NCI-H524 treated with DMSO at 0.1 percent for 48 hours (cell line): ENCODE data around the gene PRODH.
"Not testable (repeated sequence)": the region's sequence is repeated elsewhere in the genome, so short reads cannot be mapped to it uniquely, and the experiment has no call there.

Source experiments
- DNase-seq: peaks from one replicate; lab custom pipeline; 2025; lab: John Stamatoyannopoulos, UW

The PRODH gene

GRCh38 chr22:18935889-18936529, at the start of gene PRODH:
Gene PRODH, minus strand, starts transcription at chr22:18936293. Its CDS starts 6 bp downstream, at chr22:18936287.
- DNase-seq = no peak

DNA sequence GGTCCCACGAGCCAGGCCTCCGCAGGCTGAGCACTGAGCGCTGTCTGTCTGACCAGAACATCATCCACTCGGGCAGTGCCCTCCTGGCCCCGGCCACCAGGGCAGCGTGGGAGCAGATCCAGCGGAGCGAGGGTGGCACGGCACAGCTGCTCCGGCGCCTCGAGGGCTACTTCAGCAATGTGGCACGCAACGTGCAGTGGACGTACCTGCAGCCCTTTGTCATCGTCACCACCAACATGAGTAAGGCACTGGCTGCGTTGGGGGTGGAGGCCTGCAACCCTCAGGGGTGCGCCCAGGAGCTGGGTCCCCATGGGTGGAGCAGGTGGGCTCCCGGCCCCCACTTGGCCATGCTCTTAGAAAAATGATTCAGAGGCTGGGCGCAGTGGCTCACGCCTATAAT, 49.7 kb upstream of the PRODH start:
- no peak for DNase-seq

GRCh38 chr22:18984564-18984963, 48.5 kb upstream of the PRODH start:
- no peak for DNase-seq

DNA sequence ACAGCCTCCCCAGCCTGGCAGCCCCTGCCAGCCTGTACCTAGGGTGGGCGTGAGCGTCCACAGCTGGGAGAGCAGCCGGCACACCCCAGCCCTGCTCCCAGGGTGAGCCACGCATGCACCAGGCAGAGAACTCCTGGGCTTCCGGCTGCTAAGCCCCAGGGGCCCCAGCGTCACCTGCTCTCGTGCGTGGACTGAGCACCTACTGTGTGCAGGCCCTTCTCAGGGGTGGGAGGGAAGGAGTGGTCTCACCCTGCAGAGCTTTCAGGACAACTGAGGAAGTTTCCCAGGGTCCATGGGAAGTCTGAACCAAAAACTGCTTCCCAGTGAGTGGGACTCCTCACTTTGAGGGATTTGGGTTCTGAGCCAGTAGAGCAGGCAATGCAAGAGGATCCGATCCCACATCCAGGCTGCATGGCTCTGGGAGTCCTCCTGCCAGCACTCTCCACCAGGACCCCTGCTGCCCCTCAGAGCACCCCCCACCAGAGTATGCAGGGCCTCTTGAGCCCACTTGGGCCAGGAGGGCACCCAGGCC, 47.1 kb upstream of the PRODH start:
- no peak for DNase-seq

DNA sequence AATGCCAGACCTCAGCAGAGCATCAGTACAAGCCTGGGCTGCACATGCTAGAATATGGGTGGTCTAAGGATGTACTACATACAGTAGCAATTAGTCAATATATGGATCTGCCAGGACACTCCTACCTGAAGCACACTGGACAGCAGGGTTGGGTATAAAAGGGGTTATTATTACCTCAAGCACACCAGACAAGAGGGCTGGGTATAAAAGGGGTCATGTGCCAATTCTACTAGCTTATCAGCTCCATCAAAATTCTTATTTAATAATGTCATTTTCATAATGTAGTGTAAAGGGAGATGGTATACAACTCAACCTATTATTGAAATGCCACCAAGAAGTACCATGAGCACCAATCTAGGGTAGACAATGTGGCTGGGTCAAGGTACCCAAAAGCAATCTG, 44.7 kb upstream of the PRODH start:
- no peak for DNase-seq

DNA sequence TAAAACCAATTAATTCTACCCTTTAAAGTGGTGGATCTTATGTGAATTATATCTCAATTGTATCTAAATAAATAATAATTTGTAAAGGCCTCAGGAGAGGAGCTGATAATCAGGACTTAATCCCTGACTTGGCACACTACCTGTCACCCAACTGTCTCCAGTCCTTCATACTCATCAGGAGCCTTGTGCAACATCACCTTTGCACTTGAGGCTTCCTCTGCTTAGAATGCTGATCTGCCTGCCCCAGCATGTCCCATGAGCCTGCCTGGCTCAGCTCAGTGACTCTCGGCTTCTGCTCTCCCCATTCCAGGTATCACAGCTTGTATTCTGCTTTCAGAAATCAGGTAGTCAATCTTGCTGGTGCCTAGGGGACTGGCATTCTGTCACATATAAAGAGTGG, 43.9 kb upstream of the PRODH start:
- DNase-seq = no peak

DNA sequence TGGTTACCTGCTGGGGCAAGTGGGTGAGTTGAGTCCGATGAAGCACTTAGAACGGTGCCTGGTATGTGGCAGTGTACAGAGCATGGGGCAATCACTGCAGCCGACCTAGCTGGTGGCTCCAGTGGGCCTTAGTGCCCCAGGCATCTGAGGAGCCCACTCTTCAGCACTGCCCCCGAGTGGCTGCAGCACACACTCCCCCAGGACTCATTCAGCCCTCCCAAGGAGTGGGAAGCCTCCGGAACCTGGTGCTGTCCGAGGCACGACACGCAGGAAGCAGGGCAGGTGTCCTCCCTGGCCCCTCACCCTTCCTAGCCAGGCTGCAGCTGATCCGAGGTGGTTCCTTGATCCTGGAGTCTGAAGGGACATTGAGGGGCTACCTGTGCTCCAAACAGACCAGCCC, 42.4 kb upstream of the PRODH start:
- DNase-seq = no peak

GRCh38 chr22:18977824-18978425, 41.8 kb upstream of the PRODH start:
- no peak for DNase-seq

DNA sequence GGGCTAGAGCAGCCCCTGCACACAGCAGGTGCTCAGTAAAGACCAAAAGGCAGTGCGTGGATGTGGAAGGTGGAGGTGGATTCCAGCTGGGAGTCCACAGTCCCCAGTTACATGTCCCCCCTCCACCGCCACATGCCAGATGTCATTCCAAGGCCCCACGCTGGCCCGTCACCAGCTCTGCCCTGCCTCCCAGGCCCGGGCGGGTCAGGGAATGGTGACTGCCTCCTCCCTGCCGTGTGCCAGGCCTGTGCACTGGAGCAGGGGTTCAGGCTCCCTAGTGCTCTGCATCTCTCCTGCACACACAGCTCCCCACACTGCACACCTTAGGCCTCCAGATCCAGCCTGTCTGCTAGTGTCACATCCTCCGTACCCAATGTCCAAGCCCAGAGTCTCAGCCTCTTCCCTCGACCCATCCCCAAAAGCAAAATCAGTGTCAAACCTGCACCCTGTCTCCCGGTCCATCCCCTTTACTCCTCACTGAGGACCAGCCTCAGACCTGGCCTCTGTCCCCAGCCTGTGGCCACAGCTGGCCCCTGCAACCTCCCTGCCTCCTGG, 40.2 kb upstream of the PRODH start:
- no peak for DNase-seq

GRCh38 chr22:18975434-18976196, 39.5 kb upstream of the PRODH start:
- DNase-seq = no peak

DNA sequence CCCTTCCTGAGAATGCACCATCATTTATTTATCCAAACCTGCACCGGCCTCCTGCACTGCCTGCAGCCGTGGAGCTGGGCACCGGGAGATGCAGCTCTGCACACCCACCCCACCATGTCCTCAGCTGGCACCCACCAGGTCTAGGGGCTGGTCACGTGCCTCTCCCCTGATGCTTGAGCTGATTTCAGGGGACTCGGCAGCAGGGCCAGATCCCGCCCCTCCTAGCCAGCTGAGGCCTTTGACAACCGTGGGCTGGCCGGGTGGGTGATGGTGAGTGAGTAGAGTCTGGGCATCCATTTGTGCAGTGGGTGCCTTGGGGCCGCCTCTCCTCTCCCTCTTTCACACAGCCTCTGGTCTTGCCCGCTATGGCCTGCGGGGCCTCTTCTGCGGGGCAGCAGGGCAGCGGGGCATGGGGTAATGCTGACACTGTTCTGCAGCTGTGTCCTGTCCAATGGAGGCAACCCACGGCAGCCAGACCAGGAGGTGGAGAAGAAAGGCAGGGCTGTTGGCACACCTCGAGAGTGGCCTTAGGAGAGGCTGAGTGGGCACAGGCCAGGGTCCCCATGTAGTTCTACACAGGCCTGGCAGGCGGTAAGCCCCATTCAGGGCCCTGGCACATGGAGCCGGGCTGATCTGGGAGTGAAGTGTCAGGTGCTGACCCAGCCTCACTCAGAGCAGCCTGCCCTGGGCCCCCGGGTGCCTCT, 38.5 kb upstream of the PRODH start:
- no peak for DNase-seq

DNA sequence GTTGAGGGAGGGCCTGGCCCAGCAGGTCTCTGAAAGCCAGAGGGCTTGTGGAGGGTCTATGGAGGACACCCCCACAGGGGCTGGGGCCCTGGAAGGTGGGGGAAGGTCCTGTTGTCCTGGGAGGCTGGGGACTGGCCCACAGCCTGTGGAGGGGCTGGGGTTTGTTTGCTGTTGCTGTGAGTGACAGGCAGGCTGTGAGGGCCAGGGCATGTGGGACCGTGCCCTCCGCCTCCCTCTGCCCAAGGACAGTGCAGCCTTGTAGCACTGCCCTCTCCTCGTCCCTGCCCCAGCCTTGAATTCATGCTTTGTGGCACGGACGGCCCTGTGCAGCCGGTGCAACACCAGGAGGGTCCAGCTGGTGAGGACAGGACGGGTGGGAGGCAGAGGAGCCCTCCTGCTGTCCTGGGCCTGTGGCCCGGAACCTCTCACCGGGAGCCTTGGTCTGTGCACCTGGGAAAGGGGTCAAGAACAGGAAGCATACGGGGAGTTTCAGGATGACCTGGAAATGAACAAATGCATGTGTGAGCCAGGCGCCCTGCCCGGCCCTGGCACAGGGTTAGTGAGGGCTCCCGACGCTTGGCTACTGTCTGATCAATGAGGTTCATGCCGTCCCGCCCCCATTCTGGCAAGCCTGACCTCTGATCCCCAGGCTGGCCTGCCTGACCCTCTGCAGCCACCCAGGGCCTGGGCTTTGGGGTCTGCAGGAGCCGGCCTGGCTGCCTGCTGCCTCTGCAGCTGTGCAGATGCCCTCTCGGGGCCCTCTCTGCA, 37.4 kb upstream of the PRODH start:
- no peak for DNase-seq

- not testable (repeated sequence) for DNase-seq
Measured at GRCh38 chr22:18972591-18972990, 36.5 kb upstream of the PRODH start.

- not testable (repeated sequence) for DNase-seq
Measured at GRCh38 chr22:18972029-18972428, 35.9 kb upstream of the PRODH start.

DNA sequence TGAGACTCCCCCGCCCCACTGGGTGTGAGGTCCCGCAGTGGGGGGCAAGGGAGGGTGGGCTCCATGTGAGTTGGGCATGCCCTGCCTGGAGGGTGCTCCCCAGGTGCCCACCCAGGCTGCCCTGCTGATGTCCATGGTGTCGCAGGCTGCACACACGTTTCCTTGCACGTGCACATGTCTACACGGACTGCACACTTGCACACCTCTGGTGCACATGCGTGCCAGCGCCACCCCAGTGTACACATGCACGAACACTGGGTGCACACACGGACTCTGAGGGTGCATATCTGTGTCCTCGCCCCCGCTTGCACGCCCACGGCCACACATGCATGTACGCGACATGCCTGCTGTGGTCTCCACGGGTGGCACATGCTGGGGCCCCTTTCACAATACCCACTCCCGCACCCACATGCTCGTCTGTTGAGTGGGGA, 35.2 kb upstream of the PRODH start:
- DNase-seq = no peak

GRCh38 chr22:18970948-18971315, 34.8 kb upstream of the PRODH start:
- no peak for DNase-seq

DNA sequence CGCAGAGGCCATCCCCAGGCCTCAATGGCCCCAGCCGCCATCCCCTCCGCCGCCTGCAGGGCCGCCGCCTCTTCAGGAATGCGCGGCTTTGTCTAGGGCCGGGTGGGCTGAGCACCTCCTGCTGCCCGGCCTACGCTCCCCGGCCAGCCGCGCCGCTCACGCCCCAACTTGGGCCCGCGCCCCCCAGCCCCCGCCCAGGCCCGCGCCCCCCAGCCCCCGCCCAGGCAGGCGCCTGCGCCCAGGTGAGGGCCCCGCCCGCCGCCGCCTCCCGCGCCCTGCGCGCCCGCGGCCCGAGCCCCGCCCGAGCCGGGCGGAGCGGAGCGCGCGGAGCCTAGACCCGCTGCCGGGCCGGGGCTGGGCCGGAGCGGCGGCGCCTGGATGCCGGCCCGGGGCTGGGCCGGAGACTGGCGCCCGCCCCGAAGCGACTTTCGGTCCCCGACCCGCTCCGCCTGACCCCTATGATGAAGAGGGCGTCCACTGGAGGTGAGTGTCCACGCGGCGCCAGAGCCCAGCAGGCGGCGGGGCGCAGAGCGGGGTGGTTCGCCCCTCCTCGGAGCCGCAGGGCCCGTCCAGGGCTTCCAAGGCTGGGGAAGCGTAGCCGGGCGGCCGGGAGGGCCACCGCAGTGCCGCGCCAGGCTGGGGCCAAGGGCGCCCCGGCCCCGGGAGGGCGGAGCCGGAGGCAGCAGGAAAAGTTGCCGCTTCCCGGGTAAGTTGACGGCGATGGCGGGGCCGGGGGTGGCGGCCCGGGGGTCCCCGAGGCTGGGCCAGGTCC, 34.3 kb upstream of the PRODH start:
- DNase-seq = no peak

- not testable (repeated sequence) for DNase-seq
Measured at GRCh38 chr22:18969158-18969942, 33.3 kb upstream of the PRODH start.

DNA sequence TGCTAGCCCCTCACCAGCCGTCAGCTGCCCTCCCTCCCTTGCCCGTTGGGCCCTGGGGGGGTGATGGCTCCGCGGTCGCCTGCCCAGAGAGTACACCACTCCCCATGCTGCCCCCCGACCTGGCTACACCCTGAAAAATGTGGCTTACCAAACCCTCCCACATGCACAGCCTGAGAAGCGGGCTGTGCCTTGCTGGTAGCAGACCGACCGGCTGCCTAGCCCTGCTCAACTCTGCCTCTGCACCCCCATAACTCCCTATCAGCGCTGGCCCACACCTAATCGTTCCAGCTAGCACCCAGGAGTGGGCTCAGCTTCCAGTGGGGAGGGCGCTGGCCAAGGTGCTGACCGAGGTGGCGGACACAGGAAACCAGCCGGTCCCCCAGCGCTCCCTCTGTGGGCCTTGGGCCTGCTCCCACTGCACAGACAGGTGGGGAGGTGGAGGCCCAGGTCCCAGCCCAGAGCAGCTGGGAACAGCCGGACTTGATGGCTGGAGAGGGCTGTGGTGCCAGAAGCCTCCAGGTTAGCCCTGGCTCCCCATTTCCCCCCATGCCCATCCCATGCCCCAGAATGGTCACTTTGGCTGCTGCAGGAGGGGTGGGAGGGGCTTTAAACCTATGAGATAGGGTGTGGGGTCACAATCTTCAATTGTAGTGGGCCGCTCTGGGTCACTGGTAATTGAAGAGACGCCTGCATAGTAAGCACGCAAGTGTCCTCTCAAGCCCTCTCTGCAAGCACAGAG, 32.1 kb upstream of the PRODH start:
- no peak for DNase-seq
